Neural progenitor cell (in vitro differentiated cells): ENCODE data around the gene RASGRF2.

Experiments
- CTCF ChIP-seq: fragments of 200-600 bp; sonication (generic); IDR thresholded peaks from 2 replicates; pipeline ENCODE4 v1.5.1; 2017; ENCODE audit warnings: antibody characterized with exemption, mild to moderate bottlenecking
- EZH2 ChIP-seq: fragments of 200-600 bp; sonication (generic); IDR thresholded peaks from 2 replicates; pipeline ENCODE4 v1.6.1; 2017; ENCODE audit warnings: antibody characterized with exemption, mild to moderate bottlenecking, moderate library complexity

GRCh38 chr5:80912479-80912878 lies 47.7 kb upstream of the RASGRF2 start:
- no peak for TF ChIP-seq EZH2
- TF ChIP-seq CTCF: no peak
